LNCAP (cell line): Measurements from ENCODE around the gene MYO16.

Experiments
- CTCF ChIP-seq: fragments of 450-650 bp; IDR thresholded peaks from 2 replicates; pipeline ENCODE4 v1.5.1; 2017; ENCODE audit warnings: mild to moderate bottlenecking

The MYO16 gene

GRCh38 chr13:108859197-108860012, 230.0 kb downstream of the MYO16 start:
- TF ChIP-seq CTCF = no peak

- no peak for TF ChIP-seq CTCF
Measured at GRCh38 chr13:108860418-108860817, 231.0 kb downstream of the MYO16 start.

GRCh38 chr13:108877300-108877699, 247.9 kb downstream of the MYO16 start:
- TF ChIP-seq CTCF = no peak

- TF ChIP-seq CTCF = no peak
Measured at GRCh38 chr13:108878732-108879131, 249.3 kb downstream of the MYO16 start.

- no peak for TF ChIP-seq CTCF
Measured at GRCh38 chr13:108889324-108889984, 260.0 kb downstream of the MYO16 start.

GRCh38 chr13:108895220-108895704, 265.9 kb downstream of the MYO16 start:
- peak; percentile 51 for TF ChIP-seq CTCF

GRCh38 chr13:108897955-108898354, 268.5 kb downstream of the MYO16 start:
- TF ChIP-seq CTCF = no peak
